ENCODE data around the gene FAM83B. TPM values are rescaled to one million over a fixed set of nuclear protein-coding genes. Genes with fewer than 3 reads are reported as not detected.

FAM83B gene
- total and polyA plus RNA-seq, 8 donors: 0.16 to 10.0 (median 3.8) TPM

GRCh38 chr6:54913211-54913610, 66.6 kb downstream of the FAM83B start:
- Histone ChIP-seq H3K36me3 (no peaks in the 10 kb centered on the region), H3K27ac (no peak overlapping the region), H3K4me3 (no peak overlapping the region), H3K4me1 (no peaks in the 10 kb centered on the region), H3K9me3 (no peaks in the 10 kb centered on the region), H3K27me3 (no peaks in the 10 kb centered on the region)
- ATAC-seq (no peak), DNase-seq (no peak)
- no peak for TF ChIP-seq CTCF (IDR thresholded peaks at IDR 0.05)
- intact Hi-C loops (cut with DNase I): no loop called here

- DNase-seq (no peak), ATAC-seq (no peak)
- Histone ChIP-seq H3K27ac (no peak overlapping the region), H3K9me3 (no peaks in the 10 kb centered on the region), H3K27me3 (no peaks in the 10 kb centered on the region), H3K4me3 (no peak overlapping the region), H3K36me3 (no peaks in the 10 kb centered on the region), H3K4me1 (no peaks in the 10 kb centered on the region)
- intact Hi-C loops (cut with DNase I): no loop called here
- no peak for TF ChIP-seq CTCF (IDR thresholded peaks at IDR 0.05)
Observed at GRCh38 chr6:54916858-54917257, 70.3 kb downstream of the FAM83B start.

- H3K9me3 ChIP-seq: no peaks in the 10 kb centered on the region
- no peaks in the 10 kb centered on the region for H3K27me3 ChIP-seq
- ATAC-seq: no peak
- H3K4me3 ChIP-seq: no peak overlapping the region
- intact Hi-C loops (cut with DNase I): no loop called here
- no peaks in the 10 kb centered on the region for H3K4me1 ChIP-seq
- H3K27ac ChIP-seq: no peak overlapping the region
- DNase-seq: no peak
- H3K36me3 ChIP-seq: no peaks in the 10 kb centered on the region
- no peak for TF ChIP-seq CTCF (IDR thresholded peaks at IDR 0.05)
Observed at GRCh38 chr6:54920628-54921027, 74.1 kb downstream of the FAM83B start.

GRCh38 chr6:54921891-54922290, 75.3 kb downstream of the FAM83B start:
- Histone ChIP-seq H3K36me3 (no peaks in the 10 kb centered on the region), H3K9me3 (no peaks in the 10 kb centered on the region), H3K27ac (no peak overlapping the region), H3K4me3 (no peak overlapping the region), H3K4me1 (no peaks in the 10 kb centered on the region), H3K27me3 (no peaks in the 10 kb centered on the region)
- no peak for TF ChIP-seq CTCF (IDR thresholded peaks at IDR 0.05)
- intact Hi-C loops (cut with DNase I): no loop called here
- DNase-seq (no peak), ATAC-seq (no peak)

- H3K4me3 ChIP-seq: no peak overlapping the region
- DNase-seq: no peak
- TF ChIP-seq CTCF (IDR thresholded peaks at IDR 0.05): no peak
- no peaks in the 10 kb centered on the region for H3K4me1 ChIP-seq
- peaks cover 0 to 22% of the 10 kb centered on the region in 2 donors for H3K9me3 ChIP-seq
- intact Hi-C loops (cut with DNase I): no loop called here
- no peaks in the 10 kb centered on the region for H3K36me3 ChIP-seq
- H3K27me3 ChIP-seq: no peaks in the 10 kb centered on the region
- no peak overlapping the region for H3K27ac ChIP-seq
- no peak for ATAC-seq
Observed at GRCh38 chr6:54929245-54929909, 82.8 kb downstream of the FAM83B start.

All from left lung (tissue), 10 donors.